CD4-positive, CD25-positive, alpha-beta regulatory T cell (primary cell): ENCODE data around the gene BCR. TPM values are rescaled to one million over a fixed set of nuclear protein-coding genes. Genes with fewer than 3 reads are reported as not detected.
"Not testable (repeated sequence)": the region's sequence is repeated elsewhere in the genome, so short reads cannot be mapped to it uniquely, and the experiment has no call there.

Source experiments
- ATAC-seq, 2 donors: fragments of 150-1000 bp; cut with Tn5 transposase; one replicate each; pipeline ENCODE4 v1.10.0; 2021; ENCODE audit warnings: low read depth in 2 of 2, moderate number of reproducible peaks in 2 of 2, moderate library complexity in 1 of 2
- DNase-seq, 3 donors: peaks; one replicate each; pipeline versions ENCODE4 v3.0.0 to v3.0.0-alpha.2; 2012 to 2022; ENCODE audit warnings: mixed read lengths in 1 of 3
- H3K27ac ChIP-seq: one replicate; pipeline ENCODE4 v1.7.0; 2013; ENCODE audit warnings: mild to moderate bottlenecking, low read length; ENCODE audit not compliant: insufficient read depth, poor library complexity, severe bottlenecking
- H3K27me3 ChIP-seq: one replicate; pipeline ENCODE4 v1.7.0; 2013; ENCODE audit warnings: low read length; ENCODE audit not compliant: control insufficient read depth, insufficient read depth
- H3K36me3 ChIP-seq: one replicate; pipeline ENCODE4 v1.7.0; 2013; ENCODE audit warnings: mild to moderate bottlenecking, low read length, moderate library complexity; ENCODE audit not compliant: control insufficient read depth, insufficient read depth
- H3K4me1 ChIP-seq: 2 replicates; pipeline ENCODE4 v1.7.0; 2013; ENCODE audit warnings: mild to moderate bottlenecking, low read length; ENCODE audit not compliant: insufficient read depth, control insufficient read depth, poor library complexity, severe bottlenecking
- H3K4me3 ChIP-seq: one replicate; pipeline ENCODE4 v1.7.0; 2013; ENCODE audit warnings: low read depth, mild to moderate bottlenecking, low read length, moderate library complexity
- H3K9me3 ChIP-seq, 2 experiments: 1 replicate in 1 of 2; 2 replicates in 1 of 2; pipeline ENCODE4 v1.7.0; 2013; ENCODE audit warnings: low read length in 2 of 2, mild to moderate bottlenecking in 1 of 2, moderate library complexity in 1 of 2; ENCODE audit not compliant: control insufficient read depth in 2 of 2
- H3K27ac Mint-ChIP-seq, 3 donors: one replicate each; pipeline ENCODE4 v1.8.0; 2020 to 2022; ENCODE audit warnings: mild to moderate bottlenecking in 3 of 3, mixed read lengths in 3 of 3, moderate library complexity in 2 of 3
- H3K27me3 Mint-ChIP-seq: one replicate; pipeline ENCODE4 v1.8.0; 2022; ENCODE audit warnings: mild to moderate bottlenecking, mixed read lengths
- H3K36me3 Mint-ChIP-seq: one replicate; pipeline ENCODE4 v1.8.0; 2020; ENCODE audit warnings: mixed read lengths
- H3K4me1 Mint-ChIP-seq, 4 donors: one replicate each; pipeline ENCODE4 v1.8.0; 2020 to 2022; ENCODE audit warnings: mixed read lengths in 4 of 4, mild to moderate bottlenecking in 1 of 4
- H3K4me3 Mint-ChIP-seq, 4 donors: one replicate each; pipeline ENCODE4 v1.8.0; 2020 to 2022; ENCODE audit warnings: mild to moderate bottlenecking in 4 of 4, mixed read lengths in 4 of 4, moderate library complexity in 3 of 4
- H3K9me3 Mint-ChIP-seq, 7 donors: one replicate each; pipeline ENCODE4 v1.8.0; 2020 to 2022; ENCODE audit warnings: mixed read lengths in 7 of 7, mild to moderate bottlenecking in 3 of 7, moderate library complexity in 2 of 7
- polyA plus RNA-seq, 4 donors: library from polyadenylated mRNA; unstranded; fragments of 300-500 nt; fragmentation: Illumina TruSeq; gene quantifications; one replicate each; pipeline ENCODE4 v1.2.3, GENCODE V29; 2021
- total RNA-seq: library from RNA; stranded (reverse); gene quantifications from one replicate; pipeline ENCODE4 v1.2.3, GENCODE V29; 2022

BCR gene
- total and polyA plus RNA-seq, 5 donors from 2014 or later: 2.6 to 66.3 (median 2.8) TPM

GRCh38 chr22:23310443-23311097 lies 130.3 kb downstream of the BCR start:
- H3K9me3 ChIP-seq, H3K4me1 Mint-ChIP-seq, H3K36me3 ChIP-seq, DNase-seq, H3K27ac ChIP-seq, H3K27ac Mint-ChIP-seq, H3K4me3 ChIP-seq, H3K9me3 Mint-ChIP-seq, H3K27me3 ChIP-seq, H3K4me1 ChIP-seq, H3K4me3 Mint-ChIP-seq, ATAC-seq, H3K27me3 Mint-ChIP-seq: not testable (repeated sequence)
- H3K36me3 Mint-ChIP-seq: peaks cover 11% of the 10 kb centered on the region

GRCh38 chr22:23311635-23312420 lies 131.5 kb downstream of the BCR start:
- H3K27ac ChIP-seq, H3K4me1 ChIP-seq, H3K27me3 Mint-ChIP-seq, DNase-seq, H3K4me3 Mint-ChIP-seq, H3K9me3 Mint-ChIP-seq, H3K36me3 ChIP-seq, H3K9me3 ChIP-seq, ATAC-seq, H3K4me1 Mint-ChIP-seq, H3K27ac Mint-ChIP-seq, H3K4me3 ChIP-seq, H3K27me3 ChIP-seq: not testable (repeated sequence)
- peaks cover 11% of the 10 kb centered on the region for H3K36me3 Mint-ChIP-seq

- Mint-ChIP-seq H3K4me3 (no peak overlapping the region), H3K27me3 (no peaks in the 10 kb centered on the region), H3K36me3 (peaks cover 11% of the 10 kb centered on the region), H3K9me3 (no peaks in the 10 kb centered on the region), H3K4me1 (peaks cover 0 to 3% (median 0%) of the 10 kb centered on the region in 4 donors), H3K27ac (no peak overlapping the region)
- DNase-seq (no peak), ATAC-seq (no peak)
- no peaks in the 10 kb centered on the region for H3K36me3 ChIP-seq
- H3K4me1 ChIP-seq: no peaks in the 10 kb centered on the region
- H3K9me3 ChIP-seq: no peaks in the 10 kb centered on the region
- no peak overlapping the region for H3K27ac ChIP-seq
- H3K4me3 ChIP-seq: no peak overlapping the region
- H3K27me3 ChIP-seq: no peaks in the 10 kb centered on the region
Observed at GRCh38 chr22:23313791-23314567, 133.7 kb downstream of the BCR start.

GRCh38 chr22:23315341-23315917 lies 135.1 kb downstream of the BCR start:
- Mint-ChIP-seq H3K36me3 (peaks cover 11% of the 10 kb centered on the region), H3K27me3 (no peaks in the 10 kb centered on the region), H3K9me3 (no peaks in the 10 kb centered on the region), H3K27ac (no peak overlapping the region), H3K4me3 (no peak overlapping the region), H3K4me1 (peaks cover 0 to 3% (median 0%) of the 10 kb centered on the region in 4 donors)
- no peaks in the 10 kb centered on the region for H3K4me1 ChIP-seq
- no peak overlapping the region for H3K27ac ChIP-seq
- H3K4me3 ChIP-seq: no peak overlapping the region
- H3K9me3 ChIP-seq: no peaks in the 10 kb centered on the region
- H3K27me3 ChIP-seq: no peaks in the 10 kb centered on the region
- DNase-seq (peak; percentile 26 to 55 (median 40)), ATAC-seq (no peak)
- H3K36me3 ChIP-seq: no peaks in the 10 kb centered on the region

- H3K9me3 ChIP-seq, H3K27ac Mint-ChIP-seq, H3K4me3 ChIP-seq, H3K4me1 ChIP-seq, H3K27ac ChIP-seq, H3K27me3 Mint-ChIP-seq, H3K9me3 Mint-ChIP-seq, H3K4me1 Mint-ChIP-seq, H3K4me3 Mint-ChIP-seq, DNase-seq, H3K36me3 ChIP-seq, H3K27me3 ChIP-seq, ATAC-seq: not testable (repeated sequence)
- H3K36me3 Mint-ChIP-seq: peaks cover 11% of the 10 kb centered on the region
Observed at GRCh38 chr22:23316596-23316995, 136.3 kb downstream of the BCR start.

GRCh38 chr22:23318316-23318715 lies 138.0 kb downstream of the BCR start:
- H3K27ac ChIP-seq, H3K4me3 Mint-ChIP-seq, H3K9me3 ChIP-seq, H3K36me3 ChIP-seq, H3K4me3 ChIP-seq, DNase-seq, H3K27ac Mint-ChIP-seq, H3K27me3 Mint-ChIP-seq, H3K9me3 Mint-ChIP-seq, H3K4me1 Mint-ChIP-seq, ATAC-seq, H3K27me3 ChIP-seq, H3K4me1 ChIP-seq: not testable (repeated sequence)
- H3K36me3 Mint-ChIP-seq: peaks cover 11% of the 10 kb centered on the region

- H3K36me3 ChIP-seq, H3K4me3 ChIP-seq, H3K4me1 ChIP-seq, H3K9me3 Mint-ChIP-seq, DNase-seq, H3K4me3 Mint-ChIP-seq, H3K27ac ChIP-seq, H3K27me3 Mint-ChIP-seq, H3K4me1 Mint-ChIP-seq, H3K9me3 ChIP-seq, H3K36me3 Mint-ChIP-seq, H3K27me3 ChIP-seq, ATAC-seq: not testable (repeated sequence)
- peak overlapping the region in 1 of 3 donors; percentile 46 for H3K27ac Mint-ChIP-seq
Observed at GRCh38 chr22:23322497-23323080, 142.3 kb downstream of the BCR start.
